WI38 (cell line): ENCODE measurements around the gene CHRDL1.

Experiments
- H3K4me3 ChIP-seq: 2 replicates; pipeline ENCODE4 v1.5.1; 2011; ENCODE audit warnings: low read depth, mild to moderate bottlenecking, control low read depth, low read length
- CTCF ChIP-seq: IDR thresholded peaks from 2 replicates; pipeline ENCODE4 v1.5.1; 2012; ENCODE audit warnings: low read depth, mild to moderate bottlenecking, control low read depth, low read length

CHRDL1 gene

GRCh38 chrX:110691446-110691845 lies 104.2 kb downstream of the CHRDL1 start:
- TF ChIP-seq CTCF: no peak
- H3K4me3 ChIP-seq: no peak overlapping the region

- no peak overlapping the region for H3K4me3 ChIP-seq
- no peak for TF ChIP-seq CTCF
Observed at GRCh38 chrX:110684653-110685052, 111.0 kb downstream of the CHRDL1 start.

- no peak for TF ChIP-seq CTCF
- no peak overlapping the region for H3K4me3 ChIP-seq
Observed at GRCh38 chrX:110683925-110684324, 111.7 kb downstream of the CHRDL1 start.

- TF ChIP-seq CTCF: no peak
- H3K4me3 ChIP-seq: no peak overlapping the region
Observed at GRCh38 chrX:110678591-110678990, 117.0 kb downstream of the CHRDL1 start.

GRCh38 chrX:110675886-110676285 lies 119.7 kb downstream of the CHRDL1 start:
- no peak overlapping the region for H3K4me3 ChIP-seq
- TF ChIP-seq CTCF: no peak

- TF ChIP-seq CTCF: no peak
- H3K4me3 ChIP-seq: no peak overlapping the region
Observed at GRCh38 chrX:110671068-110671803, 124.4 kb downstream of the CHRDL1 start.

- no peak for TF ChIP-seq CTCF
- no peak overlapping the region for H3K4me3 ChIP-seq
Observed at GRCh38 chrX:110669572-110669971, 126.0 kb downstream of the CHRDL1 start.
